Fibroblast of lung (primary cell): Measurements from ENCODE around the gene DRD1.

ENCODE experiments used
- EZH2 ChIP-seq: IDR thresholded peaks from 2 replicates; pipeline ENCODE4 v1.5.1; 2012; ENCODE audit warnings: low read length, control low read depth, mild to moderate bottlenecking; ENCODE audit errors: missing control alignments
- TF ChIP-seq, protein P1 (sequence below), 2 donors: IDR thresholded peaks in 1 of 2; conservative IDR thresholded peaks in 1 of 2; 1 replicate in 1 of 2; 2 replicates in 1 of 2; pipeline ENCODE4 v1.5.1; 2011 to 2012; ENCODE audit warnings: low read length in 2 of 2, control low read depth in 1 of 2, inconsistent platforms in 1 of 2, low read depth in 1 of 2, mild to moderate bottlenecking in 1 of 2

DNA sequence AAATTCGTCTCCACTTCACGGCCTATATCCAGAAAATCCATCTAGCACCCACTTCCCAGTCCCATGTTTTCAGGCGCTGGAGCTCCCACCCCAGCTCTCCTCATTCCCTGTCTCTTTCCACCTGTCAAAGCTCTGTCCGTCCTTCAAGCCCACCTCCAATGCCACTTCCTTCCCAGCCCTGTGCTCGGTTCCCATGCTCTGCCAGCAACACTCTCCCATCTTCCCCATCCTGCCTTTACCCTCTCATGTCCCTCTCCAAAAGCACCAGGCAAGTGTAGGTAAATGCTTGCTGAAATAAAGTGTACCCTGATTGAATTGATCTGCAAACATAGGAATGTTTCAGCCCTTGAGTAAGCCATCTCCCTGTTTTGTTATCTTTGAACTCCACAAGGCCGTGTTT is 9.2 kb downstream of the DRD1 start:
- TF ChIP-seq, protein P1, sequence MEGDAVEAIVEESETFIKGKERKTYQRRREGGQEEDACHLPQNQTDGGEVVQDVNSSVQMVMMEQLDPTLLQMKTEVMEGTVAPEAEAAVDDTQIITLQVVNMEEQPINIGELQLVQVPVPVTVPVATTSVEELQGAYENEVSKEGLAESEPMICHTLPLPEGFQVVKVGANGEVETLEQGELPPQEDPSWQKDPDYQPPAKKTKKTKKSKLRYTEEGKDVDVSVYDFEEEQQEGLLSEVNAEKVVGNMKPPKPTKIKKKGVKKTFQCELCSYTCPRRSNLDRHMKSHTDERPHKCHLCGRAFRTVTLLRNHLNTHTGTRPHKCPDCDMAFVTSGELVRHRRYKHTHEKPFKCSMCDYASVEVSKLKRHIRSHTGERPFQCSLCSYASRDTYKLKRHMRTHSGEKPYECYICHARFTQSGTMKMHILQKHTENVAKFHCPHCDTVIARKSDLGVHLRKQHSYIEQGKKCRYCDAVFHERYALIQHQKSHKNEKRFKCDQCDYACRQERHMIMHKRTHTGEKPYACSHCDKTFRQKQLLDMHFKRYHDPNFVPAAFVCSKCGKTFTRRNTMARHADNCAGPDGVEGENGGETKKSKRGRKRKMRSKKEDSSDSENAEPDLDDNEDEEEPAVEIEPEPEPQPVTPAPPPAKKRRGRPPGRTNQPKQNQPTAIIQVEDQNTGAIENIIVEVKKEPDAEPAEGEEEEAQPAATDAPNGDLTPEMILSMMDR (conservative IDR thresholded peaks at IDR 0.05 in 1 of 2, IDR thresholded peaks at IDR 0.05 in 1 of 2; ENCODE audit: low read depth in 1 of 2, low read length in 2 of 2), result no peak
- no peak for TF ChIP-seq EZH2
